GM12878 (cell line): ENCODE results near the gene C7orf33. TPM values are rescaled to one million over a fixed set of nuclear protein-coding genes. Genes with fewer than 3 reads are reported as not detected.
"Not testable (repeated sequence)": the region's sequence is repeated elsewhere in the genome, so short reads cannot be mapped to it uniquely, and the experiment has no call there.

Experiments used
- ATAC-seq: fragments of 200-7000 bp; cut with Tn5 transposase; 3 replicates; pipeline ENCODE4 v1.9.1; 2020; ENCODE audit warnings: mild to moderate bottlenecking, moderate library complexity
- BruUV-seq: library from RNA; stranded (reverse); fragments of 400-500 nt; replicated peaks from 2 replicates; lab custom pipeline; 2021; lab: Mats Ljungman, UMichigan
- CTCF ChIA-PET: fragments of 300-600 bp; sonication (Branson Sonifier 250); formaldehyde crosslinking; extraction: SDS; loops from one replicate; lab custom pipeline; 2021; ENCODE audit warnings: inconsistent platforms; lab: Yijun Ruan, JAX
- POLR2A ChIA-PET: fragments of 350-600 bp; formaldehyde crosslinking; extraction: SDS; loops from one replicate; lab custom pipeline; 2021; ENCODE audit warnings: inconsistent platforms; lab: Charles Lee
- RAD21 ChIA-PET: fragments of 300-600 bp; sonication (Branson Sonifier 250); formaldehyde crosslinking; loops from one replicate; lab custom pipeline; 2023; ENCODE audit warnings: antibody characterized with exemption; ENCODE audit not compliant: unreplicated experiment; lab: Charles Lee
- SMC1A ChIA-PET: fragments of 300-600 bp; sonication (Branson Sonifier 250); formaldehyde crosslinking; loops from one replicate; lab custom pipeline; 2023; ENCODE audit not compliant: unreplicated experiment, uncharacterized antibody; lab: Charles Lee
- DNase-seq: peaks from one replicate; pipeline ENCODE4 v3.0.0-alpha.2; 2011; ENCODE audit warnings: low read depth, low spot score
- FAIRE-seq: peaks from 3 replicates; lab custom pipeline; 2011; peaks lifted over from hg19 to GRCh38; lab: Jason Lieb, UNC
- H2AFZ ChIP-seq: 2 replicates; pipeline ENCODE4 v1.6.0; 2011; ENCODE audit warnings: low read depth, low read length, control low read depth; ENCODE audit not compliant: control insufficient read depth
- H3K27ac ChIP-seq: 2 replicates; pipeline ENCODE4 v1.5.1; 2011; ENCODE audit warnings: control low read depth; ENCODE audit not compliant: control insufficient read depth, insufficient read depth
- H3K27me3 ChIP-seq, 2 experiments: replicated peaks in 1 of 2; 2 replicates each; pipeline versions ENCODE4 v1.6.0 to v1.6.1; 2011; ENCODE audit warnings: low read length in 1 of 2; ENCODE audit not compliant: control insufficient read depth in 2 of 2, insufficient read depth in 2 of 2
- H3K36me3 ChIP-seq, 2 experiments: 2 replicates each; pipeline ENCODE4 v1.5.1; 2011; ENCODE audit warnings: low read length in 1 of 2; ENCODE audit not compliant: control insufficient read depth in 2 of 2, insufficient read depth in 2 of 2
- H3K4me1 ChIP-seq: 2 replicates; pipeline ENCODE4 v1.6.1; 2011; ENCODE audit warnings: mild to moderate bottlenecking, low read length, moderate library complexity, mixed read lengths; ENCODE audit not compliant: control insufficient read depth, insufficient read depth
- H3K4me2 ChIP-seq: 2 replicates; pipeline ENCODE4 v1.6.0; 2011; ENCODE audit warnings: control low read depth; ENCODE audit not compliant: control insufficient read depth, insufficient read depth
- H3K4me3 ChIP-seq: fragments of 200-600 bp; sonication (generic); 2 replicates; pipeline ENCODE4 v1.5.1; 2016
- H3K79me2 ChIP-seq: 2 replicates; pipeline ENCODE4 v1.6.0; 2011; ENCODE audit warnings: low read length; ENCODE audit not compliant: control insufficient read depth, insufficient read depth
- H3K9ac ChIP-seq: 2 replicates; pipeline ENCODE4 v1.8.0; 2011; ENCODE audit warnings: low read length, control low read depth, mixed read lengths; ENCODE audit not compliant: control insufficient read depth, insufficient read depth
- H3K9me3 ChIP-seq: replicated peaks from 3 replicates; pipeline ENCODE4 v1.5.1; 2011; ENCODE audit warnings: mild to moderate bottlenecking, low read length; ENCODE audit not compliant: control insufficient read depth, insufficient read depth
- H4K20me1 ChIP-seq: 2 replicates; pipeline ENCODE4 v1.6.0; 2011; ENCODE audit not compliant: control insufficient read depth, insufficient read depth
- ETV6 ChIP-seq, 2 experiments: fragments of 450-650 bp in 1 of 2; IDR thresholded peaks in 1 of 2; conservative IDR thresholded peaks in 1 of 2; 2 replicates each; pipeline ENCODE4 v1.6.1; 2014; ENCODE audit warnings: antibody characterized with exemption in 1 of 2, borderline replicate concordance in 1 of 2, low read depth in 1 of 2, mild to moderate bottlenecking in 1 of 2, moderate library complexity in 1 of 2
- IKZF1 ChIP-seq: fragments of 450-650 bp; conservative IDR thresholded peaks from 2 replicates; pipeline ENCODE4 v1.6.1; 2017; ENCODE audit warnings: antibody characterized with exemption, mild to moderate bottlenecking
- SPI1 ChIP-seq: IDR thresholded peaks from 2 replicates; pipeline ENCODE4 v1.6.1; 2011; ENCODE audit warnings: low read depth, mild to moderate bottlenecking, low read length, moderate library complexity, borderline replicate concordance; ENCODE audit not compliant: insufficient read depth
- WGBS: methylation state at CpG from one replicate; pipeline ENCODE4 v1.1.6; 2016; ENCODE audit warnings: low lambda C conversion rate; ENCODE audit not compliant: insufficient replicate concordance, insufficient coverage; ENCODE audit errors: missing lambda C conversion rate; 5-methylcytosine and 5-hydroxymethylcytosine counted together
- in situ Hi-C: fragments of 300-500 bp; cut with MboI; formaldehyde crosslinking; loops from 9 replicates; pipeline ENCODE4 v1.14.3; 2018; ENCODE audit warnings: mixed read lengths
- intact Hi-C: fragments of 100-400 bp; cut with micrococcal nuclease; formaldehyde crosslinking; loops from one replicate; pipeline ENCODE4 v1.14.2; 2022; ENCODE audit not compliant: unreplicated experiment
- polyA plus RNA-seq, 11 experiments: library from polyadenylated mRNA; depleted of rRNA in 4 of 11; unstranded in 6 of 11; stranded (reverse) in 5 of 11; fragments of >200 nt; fragmentation: Nextera tagmentation in 4 of 11; fragmentation: Illumina TruSeq in 1 of 11; extraction: Ambion mirVana in 4 of 11; extraction: Trizol in 1 of 11; gene quantifications; 1 replicate in 1 of 11; 2 replicates in 10 of 11; pipeline versions ENCODE4 v1.2.1 to v1.2.3, GENCODE V29; 2011 to 2016; ENCODE audit warnings: inconsistent platforms in 2 of 11, missing spikeins in 2 of 11, low read depth in 1 of 11
- total RNA-seq, 4 experiments: library from RNA; depleted of rRNA in 3 of 4; stranded (reverse); fragments of >200 nt in 3 of 4; fragmentation: Illumina TruSeq in 1 of 4; extraction: Trizol in 1 of 4; gene quantifications; 2 replicates each; pipeline versions ENCODE4 v1.2.1 to v1.2.3, GENCODE V29; 2013 to 2021

The C7orf33 gene
- total and polyA plus RNA-seq, 10 of the 15 experiments (the other 5 are each of a cell fraction or from before 2014, with no cell fraction given) = not detected

DNA sequence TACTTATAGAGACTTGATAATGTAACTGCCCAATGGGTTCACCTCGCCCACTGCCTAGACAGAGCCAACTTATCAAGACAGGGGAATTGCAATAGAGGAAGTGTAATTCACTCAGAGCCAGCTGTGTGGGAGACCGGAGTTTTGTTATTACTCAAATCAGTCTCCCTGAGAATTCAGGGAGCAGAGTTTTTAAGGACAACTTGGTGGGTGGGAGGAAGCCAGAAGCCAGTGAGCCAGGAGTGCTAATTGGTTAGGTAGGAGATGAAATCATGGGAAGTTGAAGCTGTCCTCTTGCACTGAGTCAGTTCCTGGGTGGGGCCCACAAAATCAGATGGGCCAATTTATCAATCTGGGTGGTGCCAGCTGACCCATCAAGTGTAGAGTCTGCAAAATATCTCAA is 20.1 kb upstream of the C7orf33 start:
- no peaks in the 10 kb centered on the region for H3K36me3 ChIP-seq
- H3K4me2 ChIP-seq = no peak overlapping the region
- H3K4me1 ChIP-seq = no peaks in the 10 kb centered on the region
- ChIA-PET CTCF (interaction anchor here (1.8 kb wide), 1 partner anchor 18 kb away, joined by 5 read pairs; no protein-coding TSS in a partner anchor), POLR2A (interaction anchor here (1.7 kb wide), 1 partner anchor 68 kb away, joined by 13 read pairs; no protein-coding TSS in a partner anchor), RAD21 (no interaction called here), SMC1A (interaction anchor here (0.8 kb wide), 1 partner anchor 392 kb away, joined by 4 read pairs; no protein-coding TSS in a partner anchor)
- H3K9ac ChIP-seq = no peak overlapping the region
- in situ Hi-C loops (no loop called here), intact Hi-C loops (no loop called here)
- no TSS peak for BruUV-seq
- no peaks in the 10 kb centered on the region for H4K20me1 ChIP-seq
- ATAC-seq = no peak
- DNase-seq = no peak
- H3K27me3 ChIP-seq = 0 out of 4 replicates have a peak, but pooled peaks cover 0 to 3% of the 10 kb centered on the region in 2 experiments
- H3K4me3 ChIP-seq = no peak overlapping the region
- H3K27ac ChIP-seq = no peak overlapping the region
- no peaks in the 10 kb centered on the region for H3K79me2 ChIP-seq
- TF ChIP-seq ETV6 (conservative IDR thresholded peaks at IDR 0.05 in 1 of 2, IDR thresholded peaks at IDR 0.05 in 1 of 2; ENCODE audit: borderline replicate concordance in 1 of 2, low read depth in 1 of 2) (no peak), SPI1 (peak; percentile 64; the same call in 1 of the 2 replicates), IKZF1 (peak; percentile 25; the same call in 1 of the 2 replicates)
- H2AFZ ChIP-seq = no peak overlapping the region
- no peaks in the 10 kb centered on the region; the same call in 2 of the 3 replicates for H3K9me3 ChIP-seq
- FAIRE-seq = no peak
- WGBS = 61% methylated on average over 2 of the region's 2 CpGs

DNA sequence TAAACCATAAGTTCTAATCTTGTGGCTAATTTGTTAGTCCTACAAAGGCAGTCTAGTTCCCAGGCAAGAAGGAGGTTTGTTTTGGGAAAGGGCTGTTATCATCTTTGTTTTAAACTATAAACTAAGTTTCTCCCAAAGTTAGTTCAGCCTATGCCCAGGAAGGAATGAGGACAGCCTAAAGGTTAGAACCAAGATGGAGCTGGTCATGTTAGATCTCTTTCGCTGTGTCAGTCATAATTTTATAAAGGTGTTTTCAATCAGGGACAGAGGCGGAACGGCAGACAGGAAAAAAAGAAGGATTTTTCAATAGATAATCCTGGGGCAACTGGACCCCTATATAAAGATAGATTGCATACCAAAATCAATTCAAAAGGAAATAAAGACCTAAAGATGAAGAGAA is 19.6 kb upstream of the C7orf33 start:
- H3K36me3 ChIP-seq, intact Hi-C loops, RAD21 ChIA-PET, H3K9ac ChIP-seq, POLR2A ChIA-PET, H4K20me1 ChIP-seq, in situ Hi-C loops, H2AFZ ChIP-seq, H3K79me2 ChIP-seq, DNase-seq, FAIRE-seq, H3K4me1 ChIP-seq, ATAC-seq, H3K9me3 ChIP-seq, H3K27me3 ChIP-seq, BruUV-seq, H3K27ac ChIP-seq, H3K4me3 ChIP-seq, H3K4me2 ChIP-seq: not testable (repeated sequence)
- SMC1A ChIA-PET = interaction anchor here (0.8 kb wide), 1 partner anchor 392 kb away, joined by 4 read pairs; no protein-coding TSS in a partner anchor
- CTCF ChIA-PET = interaction anchor here (1.8 kb wide), 1 partner anchor 19 kb away, joined by 5 read pairs; no protein-coding TSS in a partner anchor
- 93% methylated on average over 3 of the region's 3 CpGs for WGBS
